OCI-LY7 (cell line): Measurements from ENCODE around the gene SMCHD1. TPM values are rescaled to one million over a fixed set of nuclear protein-coding genes. Genes with fewer than 3 reads are reported as not detected.

Source experiments
- BruUV-seq: library from RNA; stranded (reverse); fragments of 400-500 nt; replicated peaks from 2 replicates; lab custom pipeline; 2021; lab: Mats Ljungman, UMichigan
- CTCF ChIA-PET: fragments of 300-600 bp; sonication (Branson Sonifier 250); formaldehyde crosslinking; loops from one replicate; lab custom pipeline; 2022; ENCODE audit warnings: antibody characterized with exemption; ENCODE audit not compliant: unreplicated experiment; lab: Charles Lee
- POLR2A ChIA-PET: fragments of 300-600 bp; sonication (Branson Sonifier 250); formaldehyde crosslinking; loops from one replicate; lab custom pipeline; 2022; ENCODE audit warnings: antibody characterized with exemption; lab: Charles Lee
- DNase-seq: peaks from one replicate; pipeline ENCODE4 v3.0.0-alpha.2; 2015; ENCODE audit warnings: low spot score
- H2AFZ ChIP-seq: fragments of 200-600 bp; sonication (generic), shearing (Covaris generic); 2 replicates; pipeline ENCODE4 v1.6.1; 2014; ENCODE audit warnings: mild to moderate bottlenecking, antibody characterized with exemption, low read length, moderate library complexity
- H3K27ac ChIP-seq: fragments of 200-600 bp; sonication (generic); 2 replicates; pipeline ENCODE4 v1.5.1; 2014; ENCODE audit warnings: mixed run types, low read depth, mild to moderate bottlenecking, moderate library complexity, low read length, inconsistent platforms; ENCODE audit not compliant: poor library complexity, severe bottlenecking
- H3K36me3 ChIP-seq: fragments of 200-600 bp; sonication (generic); 2 replicates; pipeline ENCODE4 v1.6.1; 2014; ENCODE audit warnings: mild to moderate bottlenecking, antibody characterized with exemption, low read length, moderate library complexity, mixed read lengths; ENCODE audit not compliant: insufficient read depth
- H3K4me1 ChIP-seq: fragments of 200-600 bp; sonication (generic); 2 replicates; pipeline ENCODE4 v1.5.1; 2014; ENCODE audit warnings: mild to moderate bottlenecking, low read length; ENCODE audit not compliant: insufficient read depth, poor library complexity, severe bottlenecking
- H3K4me2 ChIP-seq: fragments of 200-600 bp; sonication (generic); 2 replicates; pipeline ENCODE4 v1.6.1; 2014; ENCODE audit warnings: mild to moderate bottlenecking, low read length
- H3K4me3 ChIP-seq: fragments of 200-600 bp; sonication (generic); 2 replicates; pipeline ENCODE4 v1.5.1; 2014; ENCODE audit warnings: mild to moderate bottlenecking, low read depth, low read length; ENCODE audit not compliant: poor library complexity, severe bottlenecking
- H3K79me2 ChIP-seq: fragments of 200-600 bp; sonication (generic); 2 replicates; pipeline ENCODE4 v1.6.1; 2016; ENCODE audit warnings: low read depth, mild to moderate bottlenecking, low read length, moderate library complexity, mixed read lengths; ENCODE audit not compliant: insufficient read depth
- H3K9me2 ChIP-seq: fragments of 200-600 bp; sonication (generic); 2 replicates; pipeline ENCODE4 v1.6.1; 2016; ENCODE audit warnings: mild to moderate bottlenecking, low read length, mixed read lengths; ENCODE audit not compliant: insufficient read depth
- H3K9me3 ChIP-seq: fragments of 200-600 bp; sonication (generic); 2 replicates; pipeline ENCODE4 v1.6.1; 2014; ENCODE audit warnings: mild to moderate bottlenecking, mixed run types, low read length, mixed read lengths
- H4K20me1 ChIP-seq: fragments of 200-600 bp; sonication (generic); 2 replicates; pipeline ENCODE4 v1.6.1; 2014; ENCODE audit warnings: mild to moderate bottlenecking, antibody characterized with exemption, low read length, moderate library complexity, mixed read lengths; ENCODE audit not compliant: insufficient read depth
- EZH2phosphoT487 ChIP-seq: fragments of 200-600 bp; sonication (generic); IDR thresholded peaks from 2 replicates; pipeline ENCODE4 v1.6.1; 2018; ENCODE audit warnings: low read depth, borderline replicate concordance, mild to moderate bottlenecking, mixed run types, antibody characterized with exemption, low read length, moderate library complexity, mixed read lengths
- intact Hi-C: fragments of 100-400 bp; cut with micrococcal nuclease; formaldehyde crosslinking; loops from one replicate; pipeline ENCODE4 v1.10.0; 2022; ENCODE audit not compliant: unreplicated experiment
- total RNA-seq, 2 experiments: library from RNA; depleted of rRNA in 1 of 2; stranded (reverse); fragments of >200 nt in 1 of 2; shearing (Covaris generic) in 1 of 2; gene quantifications; 2 replicates each; pipeline ENCODE4 v1.2.3, GENCODE V29; 2014 to 2022
- TF ChIP-seq, protein P1 (sequence below): fragments of 200-600 bp; sonication (generic); conservative IDR thresholded peaks from 2 replicates; pipeline ENCODE4 v1.5.1; 2014; ENCODE audit warnings: mild to moderate bottlenecking, antibody characterized with exemption, low read length, moderate library complexity, mixed read lengths

The SMCHD1 gene
- total RNA-seq, 2 experiments from 2014 or later: 114 to 140 TPM

DNA sequence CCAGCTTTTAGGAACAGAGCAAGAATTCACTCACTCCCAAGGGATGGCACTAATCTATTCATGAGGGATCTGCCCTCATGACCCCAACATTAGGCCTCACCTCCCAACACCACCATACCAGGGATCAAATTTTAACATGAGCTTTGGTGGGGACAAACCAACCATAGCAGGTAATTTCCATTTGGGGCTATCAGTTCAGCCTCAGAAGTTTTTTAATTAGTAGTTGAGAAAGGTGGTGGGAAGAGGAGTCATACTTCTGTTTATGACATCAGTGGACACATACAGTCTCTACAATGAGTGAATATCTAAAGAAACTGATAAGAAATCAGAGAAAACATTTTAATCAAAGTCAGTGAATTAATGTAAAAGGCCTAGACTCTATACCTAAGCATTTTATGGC lies 131.7 kb downstream of the SMCHD1 start:
- no peak overlapping the region for H3K4me2 ChIP-seq
- H3K4me3 ChIP-seq: no peak overlapping the region
- ChIA-PET CTCF (no interaction called here), POLR2A (interaction anchor here (0.6 kb wide), 3 partner anchors 26 to 393 kb away, joined by 3 read pairs; no protein-coding TSS in a partner anchor)
- H3K27ac ChIP-seq: no peak overlapping the region
- peaks cover 92% of the 10 kb centered on the region for H3K36me3 ChIP-seq
- TF ChIP-seq EZH2phosphoT487: no peak
- TF ChIP-seq, protein P1, sequence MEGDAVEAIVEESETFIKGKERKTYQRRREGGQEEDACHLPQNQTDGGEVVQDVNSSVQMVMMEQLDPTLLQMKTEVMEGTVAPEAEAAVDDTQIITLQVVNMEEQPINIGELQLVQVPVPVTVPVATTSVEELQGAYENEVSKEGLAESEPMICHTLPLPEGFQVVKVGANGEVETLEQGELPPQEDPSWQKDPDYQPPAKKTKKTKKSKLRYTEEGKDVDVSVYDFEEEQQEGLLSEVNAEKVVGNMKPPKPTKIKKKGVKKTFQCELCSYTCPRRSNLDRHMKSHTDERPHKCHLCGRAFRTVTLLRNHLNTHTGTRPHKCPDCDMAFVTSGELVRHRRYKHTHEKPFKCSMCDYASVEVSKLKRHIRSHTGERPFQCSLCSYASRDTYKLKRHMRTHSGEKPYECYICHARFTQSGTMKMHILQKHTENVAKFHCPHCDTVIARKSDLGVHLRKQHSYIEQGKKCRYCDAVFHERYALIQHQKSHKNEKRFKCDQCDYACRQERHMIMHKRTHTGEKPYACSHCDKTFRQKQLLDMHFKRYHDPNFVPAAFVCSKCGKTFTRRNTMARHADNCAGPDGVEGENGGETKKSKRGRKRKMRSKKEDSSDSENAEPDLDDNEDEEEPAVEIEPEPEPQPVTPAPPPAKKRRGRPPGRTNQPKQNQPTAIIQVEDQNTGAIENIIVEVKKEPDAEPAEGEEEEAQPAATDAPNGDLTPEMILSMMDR: no peak
- H3K9me2 ChIP-seq: no peaks in the 10 kb centered on the region
- H3K4me1 ChIP-seq: no peaks in the 10 kb centered on the region
- intact Hi-C loops: no loop called here
- H3K79me2 ChIP-seq: no peaks in the 10 kb centered on the region
- H3K9me3 ChIP-seq: no peaks in the 10 kb centered on the region
- TSS peak; percentile 14 for BruUV-seq
- H2AFZ ChIP-seq: no peak overlapping the region
- DNase-seq: no peak
- H4K20me1 ChIP-seq: no peaks in the 10 kb centered on the region

GRCh38 chr18:2792395-2792794 lies 136.9 kb downstream of the SMCHD1 start:
- no peak for DNase-seq
- Histone ChIP-seq H3K4me1 (no peaks in the 10 kb centered on the region), H3K79me2 (no peaks in the 10 kb centered on the region), H3K27ac (no peak overlapping the region), H3K9me3 (no peaks in the 10 kb centered on the region), H3K36me3 (peaks cover 91% of the 10 kb centered on the region), H3K4me2 (no peak overlapping the region), H2AFZ (no peak overlapping the region), H3K9me2 (no peaks in the 10 kb centered on the region), H4K20me1 (no peaks in the 10 kb centered on the region), H3K4me3 (no peak overlapping the region)
- CTCF ChIA-PET: no interaction called here
- POLR2A ChIA-PET: interaction anchor here (1.1 kb wide), 1 partner anchor 336 kb away, joined by 3 read pairs; no protein-coding TSS in a partner anchor
- intact Hi-C loops: no loop called here
- no TSS peak for BruUV-seq
- TF ChIP-seq, protein P1: no peak
- no peak for TF ChIP-seq EZH2phosphoT487

GRCh38 chr18:2794159-2794558 lies 138.6 kb downstream of the SMCHD1 start:
- no peaks in the 10 kb centered on the region for H3K9me2 ChIP-seq
- DNase-seq: no peak
- ChIA-PET POLR2A (no interaction called here), CTCF (no interaction called here)
- no peaks in the 10 kb centered on the region for H4K20me1 ChIP-seq
- no peak overlapping the region for H3K4me2 ChIP-seq
- H3K4me1 ChIP-seq: peaks cover 7% of the 10 kb centered on the region
- no peak overlapping the region for H3K4me3 ChIP-seq
- no peak overlapping the region for H3K27ac ChIP-seq
- BruUV-seq: no TSS peak
- intact Hi-C loops: no loop called here
- H3K79me2 ChIP-seq: no peaks in the 10 kb centered on the region
- H3K9me3 ChIP-seq: no peaks in the 10 kb centered on the region
- H3K36me3 ChIP-seq: peaks cover 94% of the 10 kb centered on the region
- no peak for TF ChIP-seq EZH2phosphoT487
- TF ChIP-seq, protein P1: no peak
- no peak overlapping the region for H2AFZ ChIP-seq
